Stimulated activated CD4-positive, alpha-beta T cell treated with anti-CD3 and anti-CD28 coated beads, Interleukin-4, amount 100 ng/mL, for 1 hour (primary cell): ENCODE data around the gene PRKN.
"Not testable (repeated sequence)": the region's sequence is repeated elsewhere in the genome, so short reads cannot be mapped to it uniquely, and the experiment has no call there.

ENCODE experiments used
- DNase-seq: peaks from one replicate; pipeline ENCODE4 v3.0.0-alpha.2; 2020

Gene PRKN

GRCh38 chr6:161313475-161313874 lies 1414.1 kb downstream of the PRKN start:
- not testable (repeated sequence) for DNase-seq

GRCh38 chr6:161309774-161310173 lies 1417.8 kb downstream of the PRKN start:
- not testable (repeated sequence) for DNase-seq

- DNase-seq: no peak
These were observed 1419.4 kb downstream of the PRKN start for GRCh38 chr6:161308075-161308655.

- DNase-seq: no peak
These were observed 1421.7 kb downstream of the PRKN start for GRCh38 chr6:161305860-161306259.

GRCh38 chr6:161303628-161304340 lies 1423.8 kb downstream of the PRKN start:
- DNase-seq: no peak

DNA sequence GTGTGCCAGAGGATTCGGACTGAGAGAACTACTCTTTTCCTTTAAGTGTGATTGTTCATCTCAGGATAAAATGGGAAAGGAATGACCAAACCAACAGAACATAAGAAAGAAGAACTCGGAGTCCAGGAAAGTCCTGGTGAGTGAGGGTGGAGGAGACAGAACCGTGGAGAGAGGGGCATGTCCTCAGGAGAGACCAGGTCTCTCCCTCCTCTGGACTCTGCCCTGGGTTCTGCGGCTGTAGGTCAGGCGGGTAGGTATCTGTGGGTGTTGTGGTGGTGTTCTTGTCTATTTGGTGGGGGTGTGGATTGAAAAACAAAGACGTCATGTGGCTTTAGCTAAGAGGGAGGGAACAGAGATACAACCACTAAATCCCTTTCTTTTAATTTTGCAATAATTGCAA lies 1424.6 kb downstream of the PRKN start:
- DNase-seq: no peak

DNA sequence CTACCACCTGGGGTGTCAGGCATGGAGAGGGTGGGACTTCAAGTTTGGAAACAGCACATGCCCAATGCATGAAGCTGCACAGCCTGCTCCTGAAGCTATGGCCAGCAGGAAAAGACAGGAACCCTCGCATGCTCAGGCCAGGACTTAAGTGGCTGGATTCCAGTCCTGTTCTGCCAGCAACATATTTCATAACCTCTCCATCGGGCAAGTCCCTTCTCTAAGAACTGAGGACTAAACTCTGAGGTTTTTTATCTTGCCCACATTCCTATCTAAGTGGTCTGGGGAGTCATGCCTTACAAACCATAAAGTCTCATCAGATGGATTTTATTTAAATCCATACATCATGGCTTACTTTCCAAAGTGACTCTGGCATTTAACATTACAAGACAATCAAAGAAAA lies 1426.2 kb downstream of the PRKN start:
- DNase-seq: no peak

DNA sequence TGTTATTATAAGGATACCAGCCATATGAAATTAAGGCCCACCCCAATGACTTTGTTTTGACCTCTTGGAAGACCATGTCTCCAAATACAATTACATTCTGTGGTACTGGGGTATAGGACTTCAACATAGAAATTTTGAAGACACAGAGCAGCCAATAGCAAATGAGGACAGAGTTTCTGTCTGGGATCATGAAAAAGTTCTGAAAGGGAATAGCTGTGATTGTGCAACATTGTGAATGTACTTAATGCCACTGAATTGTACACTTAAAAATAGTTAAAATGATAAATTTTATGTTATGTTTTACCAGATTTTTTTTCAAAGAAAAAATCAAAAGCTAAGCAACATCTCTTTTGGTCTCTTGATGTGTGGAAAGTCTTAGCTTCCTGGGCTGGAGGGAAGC lies 1426.7 kb downstream of the PRKN start:
- no peak for DNase-seq

DNA sequence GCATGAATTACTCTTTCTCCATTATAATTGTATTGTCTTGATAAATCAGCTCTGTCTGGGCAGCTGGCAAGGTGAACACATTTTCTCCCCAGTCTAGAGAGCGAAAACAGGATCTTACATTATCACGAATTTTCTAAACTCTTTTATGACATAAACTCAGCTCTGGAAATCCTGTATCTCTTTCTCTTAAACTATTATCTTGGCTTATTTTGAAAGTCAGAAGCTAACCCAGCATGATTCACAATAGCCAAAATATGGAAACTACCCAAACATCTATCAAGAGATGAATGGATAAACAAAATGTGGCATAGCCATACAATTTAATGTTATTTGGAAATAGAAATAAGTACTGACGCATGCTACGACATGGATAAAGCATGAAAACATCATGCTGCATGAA lies 1427.8 kb downstream of the PRKN start:
- DNase-seq: no peak
